Upper lobe of left lung (tissue), 4 donors: ENCODE data around the gene UBE2E2.

Source experiments
- EP300 ChIP-seq, 4 donors: sonication (generic); formaldehyde crosslinking; IDR thresholded peaks; one replicate each; pipeline ENCODE4 v1.5.1; 2017; ENCODE audit warnings: antibody characterized with exemption in 4 of 4, control low read depth in 2 of 4
- POLR2A ChIP-seq, 4 donors: fragments of 450-650 bp; IDR thresholded peaks; one replicate each; pipeline ENCODE4 v1.5.1; 2016 to 2017; ENCODE audit warnings: antibody characterized with exemption in 4 of 4, mild to moderate bottlenecking in 2 of 4
- POLR2AphosphoS5 ChIP-seq, 2 donors: sonication (generic); formaldehyde crosslinking; IDR thresholded peaks; one replicate each; pipeline ENCODE4 v1.5.1; 2017; ENCODE audit warnings: antibody characterized with exemption in 2 of 2
- TF ChIP-seq, protein P1 (sequence below), 6 experiments: fragments of 450-650 bp in 4 of 6; fragments of 200-600 bp in 2 of 6; sonication (generic) in 2 of 6; IDR thresholded peaks; one replicate each; pipeline ENCODE4 v1.5.1; 2016 to 2019; ENCODE audit warnings: antibody characterized with exemption in 6 of 6

DNA sequence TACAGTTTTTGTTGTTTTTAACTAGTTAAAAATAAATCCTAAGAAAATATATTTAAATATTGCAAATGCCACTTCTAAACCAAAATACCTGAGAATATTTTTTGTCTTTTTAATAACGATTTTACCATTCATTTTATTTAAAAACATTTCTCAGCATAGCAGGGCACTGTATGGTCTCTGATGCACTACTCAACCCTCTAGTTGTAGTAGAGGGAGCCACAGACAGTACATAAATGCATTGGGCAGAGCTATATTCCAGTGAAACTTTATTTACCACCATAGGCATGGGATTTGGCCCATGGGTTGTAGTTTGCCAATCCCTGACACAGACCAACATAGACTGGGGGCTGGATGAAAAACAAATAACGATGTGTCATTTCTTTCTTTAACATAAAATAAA lies 388.2 kb downstream of the UBE2E2 start:
- TF ChIP-seq, protein P1, sequence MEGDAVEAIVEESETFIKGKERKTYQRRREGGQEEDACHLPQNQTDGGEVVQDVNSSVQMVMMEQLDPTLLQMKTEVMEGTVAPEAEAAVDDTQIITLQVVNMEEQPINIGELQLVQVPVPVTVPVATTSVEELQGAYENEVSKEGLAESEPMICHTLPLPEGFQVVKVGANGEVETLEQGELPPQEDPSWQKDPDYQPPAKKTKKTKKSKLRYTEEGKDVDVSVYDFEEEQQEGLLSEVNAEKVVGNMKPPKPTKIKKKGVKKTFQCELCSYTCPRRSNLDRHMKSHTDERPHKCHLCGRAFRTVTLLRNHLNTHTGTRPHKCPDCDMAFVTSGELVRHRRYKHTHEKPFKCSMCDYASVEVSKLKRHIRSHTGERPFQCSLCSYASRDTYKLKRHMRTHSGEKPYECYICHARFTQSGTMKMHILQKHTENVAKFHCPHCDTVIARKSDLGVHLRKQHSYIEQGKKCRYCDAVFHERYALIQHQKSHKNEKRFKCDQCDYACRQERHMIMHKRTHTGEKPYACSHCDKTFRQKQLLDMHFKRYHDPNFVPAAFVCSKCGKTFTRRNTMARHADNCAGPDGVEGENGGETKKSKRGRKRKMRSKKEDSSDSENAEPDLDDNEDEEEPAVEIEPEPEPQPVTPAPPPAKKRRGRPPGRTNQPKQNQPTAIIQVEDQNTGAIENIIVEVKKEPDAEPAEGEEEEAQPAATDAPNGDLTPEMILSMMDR (IDR thresholded peaks at IDR 0.05): no peak
- TF ChIP-seq POLR2AphosphoS5 (IDR thresholded peaks at IDR 0.05): no peak
- TF ChIP-seq POLR2A (IDR thresholded peaks at IDR 0.05): no peak
- no peak for TF ChIP-seq EP300 (IDR thresholded peaks at IDR 0.05)
